ENCODE measurements around the gene ANTXR1. TPM values are rescaled to one million over a fixed set of nuclear protein-coding genes. Genes with fewer than 3 reads are reported as not detected.
"Not testable (repeated sequence)": the region's sequence is repeated elsewhere in the genome, so short reads cannot be mapped to it uniquely, and the experiment has no call there.

Gene ANTXR1
- total and polyA plus RNA-seq, 2 donors (not counting 1 experiment from before 2014, with no cell fraction given) = 44.6 to 101 TPM

DNA sequence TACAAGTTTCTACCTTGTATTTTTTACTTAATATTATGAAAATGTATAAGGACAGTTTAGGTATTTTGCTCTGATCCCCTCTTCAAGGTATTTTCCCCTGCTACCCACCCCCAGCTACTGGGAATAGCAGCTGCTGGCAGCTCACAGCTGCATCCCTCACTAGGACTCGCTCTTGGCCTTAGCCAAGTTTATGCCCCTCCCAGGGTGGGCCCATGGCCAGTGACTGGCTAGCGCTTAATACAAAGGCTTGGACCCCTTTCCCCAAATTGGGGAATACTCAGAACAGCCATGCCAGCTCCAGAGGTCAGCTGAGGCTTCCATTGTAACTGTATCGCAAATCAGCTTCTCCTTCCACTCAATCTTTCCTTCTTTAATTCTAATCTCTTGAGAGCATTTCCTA is 242.8 kb downstream of the ANTXR1 start:
- no peaks in the 10 kb centered on the region for H3K9me3 ChIP-seq (ENCODE audit: control insufficient read depth, insufficient read depth, low read depth, low read length)
- H3K4me3 ChIP-seq (replicated peaks in 1 of 4; ENCODE audit: control extremely low read depth in 1 of 4, insufficient read depth in 1 of 4, low read depth in 3 of 4, low read length in 4 of 4) = no peak overlapping the region
- no peak for DNase-seq (ENCODE audit: low read depth in 2 of 2)
- H3K9ac ChIP-seq (ENCODE audit: insufficient read depth, low read length) = no peak overlapping the region
- no peaks in the 10 kb centered on the region for H3K36me3 ChIP-seq (ENCODE audit: control insufficient read depth, insufficient read depth, low read length)
- no peaks in the 10 kb centered on the region for H3K79me2 ChIP-seq (ENCODE audit: control insufficient read depth, insufficient read depth, low read length)
- no peak overlapping the region for H3K4me2 ChIP-seq (ENCODE audit: extremely low read depth, insufficient read depth, low read length)
- no peaks in the 10 kb centered on the region for H3K27me3 ChIP-seq (ENCODE audit: control insufficient read depth, insufficient read depth, low read length)
- no peaks in the 10 kb centered on the region for H4K20me1 ChIP-seq (ENCODE audit: control insufficient read depth, extremely low read depth, insufficient read depth, low read length)
- peaks cover 4% of the 10 kb centered on the region for H3K4me1 ChIP-seq (ENCODE audit: control insufficient read depth, extremely low read depth, insufficient read depth, low read length)
- no peak overlapping the region for H3K27ac ChIP-seq (ENCODE audit: insufficient read depth, low read length)
- no peak overlapping the region for H2AFZ ChIP-seq (ENCODE audit: low read length)
- TF ChIP-seq CTCF (conservative IDR thresholded peaks at IDR 0.05 in 1 of 2, IDR thresholded peaks at IDR 0.05 in 1 of 2; ENCODE audit: low read depth in 1 of 2, low read length in 2 of 2) (no peak), EZH2 (IDR thresholded peaks at IDR 0.05; ENCODE audit: low read length, missing control alignments) (no peak)

GRCh38 chr2:69259994-69260591 is 247.1 kb downstream of the ANTXR1 start:
- H3K27ac ChIP-seq (ENCODE audit: insufficient read depth, low read length); H3K36me3 ChIP-seq (ENCODE audit: control insufficient read depth, insufficient read depth, low read length); H3K4me3 ChIP-seq (replicated peaks in 1 of 4; ENCODE audit: control extremely low read depth in 1 of 4, insufficient read depth in 1 of 4, low read depth in 3 of 4, low read length in 4 of 4); H3K9ac ChIP-seq (ENCODE audit: insufficient read depth, low read length); H3K27me3 ChIP-seq (ENCODE audit: control insufficient read depth, insufficient read depth, low read length); DNase-seq (ENCODE audit: low read depth in 2 of 2); H3K4me1 ChIP-seq (ENCODE audit: control insufficient read depth, extremely low read depth, insufficient read depth, low read length); H3K4me2 ChIP-seq (ENCODE audit: extremely low read depth, insufficient read depth, low read length); H2AFZ ChIP-seq (ENCODE audit: low read length); H3K79me2 ChIP-seq (ENCODE audit: control insufficient read depth, insufficient read depth, low read length); H3K9me3 ChIP-seq (ENCODE audit: control insufficient read depth, insufficient read depth, low read depth, low read length); H4K20me1 ChIP-seq (ENCODE audit: control insufficient read depth, extremely low read depth, insufficient read depth, low read length): not testable (repeated sequence)

DNA sequence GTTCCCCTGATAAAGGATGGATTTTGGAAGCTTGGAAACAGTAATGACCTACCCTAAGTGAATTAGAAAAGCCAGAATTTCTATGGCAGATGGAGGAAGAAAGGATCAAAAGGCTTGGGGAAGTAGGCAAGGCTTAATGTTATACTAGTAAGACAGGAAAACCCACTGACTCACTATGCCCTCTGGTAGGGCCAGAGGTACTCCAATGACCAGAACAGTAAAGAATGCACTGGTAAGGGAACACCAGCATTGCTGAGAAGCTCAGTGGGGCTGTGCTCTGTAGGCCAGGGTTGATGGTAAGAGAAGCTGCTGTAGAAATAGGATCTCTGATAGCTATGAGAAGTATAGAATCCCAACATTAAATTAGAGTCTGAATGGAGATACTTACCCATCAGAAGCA is 247.7 kb downstream of the ANTXR1 start:
- H3K27ac ChIP-seq (ENCODE audit: insufficient read depth, low read length) = no peak overlapping the region
- no peaks in the 10 kb centered on the region for H3K79me2 ChIP-seq (ENCODE audit: control insufficient read depth, insufficient read depth, low read length)
- no peak for DNase-seq (ENCODE audit: low read depth in 2 of 2)
- no peaks in the 10 kb centered on the region for H3K36me3 ChIP-seq (ENCODE audit: control insufficient read depth, insufficient read depth, low read length)
- no peak overlapping the region for H3K4me3 ChIP-seq (replicated peaks in 1 of 4; ENCODE audit: control extremely low read depth in 1 of 4, insufficient read depth in 1 of 4, low read depth in 3 of 4, low read length in 4 of 4)
- no peaks in the 10 kb centered on the region for H3K27me3 ChIP-seq (ENCODE audit: control insufficient read depth, insufficient read depth, low read length)
- no peak overlapping the region for H3K9ac ChIP-seq (ENCODE audit: insufficient read depth, low read length)
- H4K20me1 ChIP-seq (ENCODE audit: control insufficient read depth, extremely low read depth, insufficient read depth, low read length) = no peaks in the 10 kb centered on the region
- TF ChIP-seq EZH2 (IDR thresholded peaks at IDR 0.05; ENCODE audit: low read length, missing control alignments) (no peak), CTCF (conservative IDR thresholded peaks at IDR 0.05 in 1 of 2, IDR thresholded peaks at IDR 0.05 in 1 of 2; ENCODE audit: low read depth in 1 of 2, low read length in 2 of 2) (no peak)
- H3K9me3 ChIP-seq (ENCODE audit: control insufficient read depth, insufficient read depth, low read depth, low read length) = no peaks in the 10 kb centered on the region
- H2AFZ ChIP-seq (ENCODE audit: low read length) = no peak overlapping the region
- no peaks in the 10 kb centered on the region for H3K4me1 ChIP-seq (ENCODE audit: control insufficient read depth, extremely low read depth, insufficient read depth, low read length)
- H3K4me2 ChIP-seq (ENCODE audit: extremely low read depth, insufficient read depth, low read length) = no peak overlapping the region
